ENCODE measurements around the gene NLGN4Y. TPM values are rescaled to one million over a fixed set of nuclear protein-coding genes. Genes with fewer than 3 reads are reported as not detected.

NLGN4Y gene
- total RNA-seq, 1 donor from 2014 or later = not detected

- no peaks in the 10 kb centered on the region for H3K79me2 ChIP-seq (ENCODE audit: low read depth)
- no peak overlapping the region for H3K27ac ChIP-seq
- H3K4me1 Mint-ChIP-seq = no peaks in the 10 kb centered on the region
- H4K20me1 ChIP-seq (ENCODE audit: low read depth) = no peaks in the 10 kb centered on the region
- no peak overlapping the region for H3K27ac Mint-ChIP-seq
- no peak overlapping the region for H3K4me3 ChIP-seq
- no peak for DNase-seq (ENCODE audit: low spot score)
- H3K4me3 Mint-ChIP-seq = no peak overlapping the region
- no peaks in the 10 kb centered on the region for H3K9me3 ChIP-seq (ENCODE audit: low read depth)
- no peak overlapping the region for H3K9ac ChIP-seq
- H3K9me3 Mint-ChIP-seq = no peaks in the 10 kb centered on the region
- H3K4me1 ChIP-seq = no peaks in the 10 kb centered on the region
- no peak overlapping the region for H3K4me2 ChIP-seq
- no peaks in the 10 kb centered on the region for H3K36me3 ChIP-seq
- TF ChIP-seq CTCF (IDR thresholded peaks at IDR 0.05) = no peak
- no peak for TF ChIP-seq EZH2phosphoT487 (IDR thresholded peaks at IDR 0.05)
- TF ChIP-seq EZH2 (IDR thresholded peaks at IDR 0.05) = no peak
- no peaks in the 10 kb centered on the region for H3K36me3 Mint-ChIP-seq
- H3K27me3 ChIP-seq = no peaks in the 10 kb centered on the region
- no peaks in the 10 kb centered on the region for H3F3A ChIP-seq (ENCODE audit: low read depth)
- H3K27me3 Mint-ChIP-seq (ENCODE audit: insufficient read depth, low read depth) = no peaks in the 10 kb centered on the region
- H2AFZ ChIP-seq (replicated peaks) = no peak overlapping the region
These were observed 297.9 kb downstream of the NLGN4Y start for GRCh38 chrY:14822201-14822600.

- H4K20me1 ChIP-seq (ENCODE audit: low read depth) = no peaks in the 10 kb centered on the region
- H3F3A ChIP-seq (ENCODE audit: low read depth) = no peaks in the 10 kb centered on the region
- no peak for DNase-seq (ENCODE audit: low spot score)
- Mint-ChIP-seq H3K9me3 (no peaks in the 10 kb centered on the region), H3K27ac (no peak overlapping the region), H3K4me1 (no peaks in the 10 kb centered on the region), H3K36me3 (no peaks in the 10 kb centered on the region), H3K27me3 (ENCODE audit: insufficient read depth, low read depth) (no peaks in the 10 kb centered on the region), H3K4me3 (no peak overlapping the region)
- no peak overlapping the region for H3K4me3 ChIP-seq
- H2AFZ ChIP-seq (replicated peaks) = no peak overlapping the region
- H3K9me3 ChIP-seq (ENCODE audit: low read depth) = no peaks in the 10 kb centered on the region
- H3K4me1 ChIP-seq = no peaks in the 10 kb centered on the region
- no peaks in the 10 kb centered on the region for H3K79me2 ChIP-seq (ENCODE audit: low read depth)
- no peaks in the 10 kb centered on the region for H3K27me3 ChIP-seq
- no peaks in the 10 kb centered on the region for H3K36me3 ChIP-seq
- H3K27ac ChIP-seq = no peak overlapping the region
- no peak overlapping the region for H3K4me2 ChIP-seq
- TF ChIP-seq EZH2phosphoT487 (IDR thresholded peaks at IDR 0.05) (no peak), EZH2 (IDR thresholded peaks at IDR 0.05) (no peak), CTCF (IDR thresholded peaks at IDR 0.05) (no peak)
- H3K9ac ChIP-seq = no peak overlapping the region
These were observed 298.6 kb downstream of the NLGN4Y start for GRCh38 chrY:14822906-14823305.

- H3K9me3 ChIP-seq (ENCODE audit: low read depth) = no peaks in the 10 kb centered on the region
- no peaks in the 10 kb centered on the region for H3F3A ChIP-seq (ENCODE audit: low read depth)
- no peak for DNase-seq (ENCODE audit: low spot score)
- no peak overlapping the region for H3K27ac ChIP-seq
- no peak overlapping the region for H3K4me3 ChIP-seq
- TF ChIP-seq EZH2 (IDR thresholded peaks at IDR 0.05) = no peak
- TF ChIP-seq CTCF (IDR thresholded peaks at IDR 0.05) = no peak
- no peak for TF ChIP-seq EZH2phosphoT487 (IDR thresholded peaks at IDR 0.05)
- H3K4me1 ChIP-seq = no peaks in the 10 kb centered on the region
- no peaks in the 10 kb centered on the region for H3K27me3 ChIP-seq
- no peaks in the 10 kb centered on the region for H4K20me1 ChIP-seq (ENCODE audit: low read depth)
- Mint-ChIP-seq H3K27ac (no peak overlapping the region), H3K36me3 (no peaks in the 10 kb centered on the region), H3K4me3 (no peak overlapping the region), H3K27me3 (ENCODE audit: insufficient read depth, low read depth) (no peaks in the 10 kb centered on the region), H3K4me1 (no peaks in the 10 kb centered on the region), H3K9me3 (no peaks in the 10 kb centered on the region)
- H2AFZ ChIP-seq (replicated peaks) = no peak overlapping the region
- H3K36me3 ChIP-seq = no peaks in the 10 kb centered on the region
- no peak overlapping the region for H3K4me2 ChIP-seq
- no peak overlapping the region for H3K9ac ChIP-seq
- H3K79me2 ChIP-seq (ENCODE audit: low read depth) = no peaks in the 10 kb centered on the region
These were observed 300.3 kb downstream of the NLGN4Y start for GRCh38 chrY:14824583-14824982.

Measured in neural progenitor cell (in vitro differentiated cells).